H9 (cell line): ENCODE results near the gene TMCO4. TPM values are rescaled to one million over a fixed set of nuclear protein-coding genes. Genes with fewer than 3 reads are reported as not detected.

ENCODE experiments used
- DNase-seq: peaks from one replicate; pipeline ENCODE4 v3.0.0-alpha.2; 2017
- H2AFZ ChIP-seq: one replicate; pipeline ENCODE4 v1.6.1; 2013; ENCODE audit warnings: mild to moderate bottlenecking, low read length, control low read depth, moderate library complexity
- H2AK5ac ChIP-seq: 2 replicates; pipeline ENCODE4 v1.6.1; 2013; ENCODE audit warnings: low read length, control low read depth, mixed read lengths; ENCODE audit not compliant: insufficient read length
- H2BK120ac ChIP-seq: one replicate; pipeline ENCODE4 v1.6.1; 2013; ENCODE audit warnings: low read depth, mild to moderate bottlenecking, low read length, control low read depth, inconsistent platforms; ENCODE audit not compliant: poor library complexity, severe bottlenecking
- H2BK12ac ChIP-seq: 2 replicates; pipeline ENCODE4 v1.6.1; 2013; ENCODE audit warnings: low read length, control low read depth, mixed read lengths, low read depth; ENCODE audit not compliant: insufficient read length
- H2BK15ac ChIP-seq: 2 replicates; pipeline ENCODE4 v1.6.1; 2013; ENCODE audit warnings: low read depth, low read length, control low read depth
- H2BK20ac ChIP-seq: one replicate; pipeline ENCODE4 v1.6.1; 2013; ENCODE audit warnings: low read depth, mild to moderate bottlenecking, low read length, control low read depth, inconsistent platforms; ENCODE audit not compliant: poor library complexity, severe bottlenecking
- H2BK5ac ChIP-seq: 2 replicates; pipeline ENCODE4 v1.6.1; 2013; ENCODE audit warnings: low read length, control low read depth, mixed read lengths; ENCODE audit not compliant: insufficient read length
- H3K14ac ChIP-seq: 2 replicates; pipeline ENCODE4 v1.6.1; 2013; ENCODE audit warnings: low read length, control low read depth; ENCODE audit not compliant: insufficient read depth
- H3K18ac ChIP-seq: 2 replicates; pipeline ENCODE4 v1.6.1; 2013; ENCODE audit warnings: low read depth, mild to moderate bottlenecking, mixed read lengths, low read length, control low read depth; ENCODE audit not compliant: insufficient read length
- H3K23ac ChIP-seq: 2 replicates; pipeline ENCODE4 v1.6.1; 2013; ENCODE audit warnings: low read length, control low read depth, mixed read lengths, low read depth; ENCODE audit not compliant: insufficient read length
- H3K23me2 ChIP-seq: 2 replicates; pipeline ENCODE4 v1.6.1; 2013; ENCODE audit warnings: low read depth, mild to moderate bottlenecking, mixed read lengths, low read length, control low read depth; ENCODE audit not compliant: insufficient read length, poor library complexity, severe bottlenecking
- H3K27ac ChIP-seq: 2 replicates; pipeline ENCODE4 v1.5.1; 2013; ENCODE audit warnings: low read length, control low read depth, mixed read lengths, low read depth; ENCODE audit not compliant: insufficient read length
- H3K27me3 ChIP-seq: 2 replicates; pipeline ENCODE4 v1.6.1; 2013; ENCODE audit warnings: low read length, control low read depth, inconsistent platforms; ENCODE audit not compliant: insufficient read depth
- H3K4ac ChIP-seq: 2 replicates; pipeline ENCODE4 v1.6.1; 2013; ENCODE audit warnings: low read depth, mild to moderate bottlenecking, control low read depth, inconsistent platforms, low read length, moderate library complexity
- H3K4me1 ChIP-seq: 2 replicates; pipeline ENCODE4 v1.6.1; 2013; ENCODE audit warnings: low read length, control low read depth, inconsistent platforms; ENCODE audit not compliant: insufficient read depth
- H3K4me2 ChIP-seq: 2 replicates; pipeline ENCODE4 v1.6.1; 2013; ENCODE audit warnings: low read length, control low read depth, mixed read lengths; ENCODE audit not compliant: insufficient read length, insufficient read depth
- H3K56ac ChIP-seq: 2 replicates; pipeline ENCODE4 v1.6.1; 2013; ENCODE audit warnings: low read depth, mild to moderate bottlenecking, mixed read lengths, low read length, control low read depth; ENCODE audit not compliant: insufficient read length
- H3K79me1 ChIP-seq: 2 replicates; pipeline ENCODE4 v1.6.1; 2013; ENCODE audit warnings: low read depth, mild to moderate bottlenecking, moderate library complexity, low read length, control low read depth, inconsistent platforms; ENCODE audit not compliant: insufficient read depth, poor library complexity, severe bottlenecking
- H3K79me2 ChIP-seq: 2 replicates; pipeline ENCODE4 v1.6.1; 2013; ENCODE audit warnings: low read length, control low read depth, inconsistent platforms; ENCODE audit not compliant: insufficient read depth
- H3K9ac ChIP-seq: 2 replicates; pipeline ENCODE4 v1.6.1; 2013; ENCODE audit warnings: low read length, control low read depth, mixed read lengths; ENCODE audit not compliant: insufficient read length; ENCODE audit errors: extremely low read depth
- H3K9me3 ChIP-seq: one replicate; pipeline ENCODE4 v1.6.1; 2013; ENCODE audit warnings: low read depth, low read length, inconsistent platforms; ENCODE audit not compliant: control insufficient read depth
- H3T11ph ChIP-seq: one replicate; pipeline ENCODE4 v1.6.1; 2013; ENCODE audit warnings: mild to moderate bottlenecking, low read length, control low read depth, inconsistent platforms
- H4K20me1 ChIP-seq: one replicate; pipeline ENCODE4 v1.6.1; 2013; ENCODE audit not compliant: control insufficient read depth, insufficient read length, insufficient read depth
- H4K5ac ChIP-seq: 2 replicates; pipeline ENCODE4 v1.6.1; 2013; ENCODE audit warnings: low read depth, mild to moderate bottlenecking, mixed read lengths, low read length, control low read depth; ENCODE audit not compliant: insufficient read length
- H4K8ac ChIP-seq: replicated peaks from 2 replicates; pipeline ENCODE4 v1.6.1; 2013; ENCODE audit warnings: low read length, control low read depth, mixed read lengths, low read depth; ENCODE audit not compliant: insufficient read length
- H4K91ac ChIP-seq: 2 replicates; pipeline ENCODE4 v1.6.1; 2013; ENCODE audit warnings: low read depth, mild to moderate bottlenecking, moderate library complexity, mixed read lengths, low read length, control low read depth; ENCODE audit not compliant: insufficient read length
- H3K27ac Mint-ChIP-seq, 3 experiments: 2 replicates in 2 of 3; 3 replicates in 1 of 3; pipeline ENCODE4 v1.8.0; 2020 to 2021; ENCODE audit warnings: mixed read lengths in 3 of 3, mild to moderate bottlenecking in 1 of 3, moderate library complexity in 1 of 3
- H3K27me3 Mint-ChIP-seq: 2 replicates; pipeline ENCODE4 v1.8.0; 2021; ENCODE audit warnings: low read depth, mild to moderate bottlenecking, moderate library complexity, mixed read lengths
- H3K36me3 Mint-ChIP-seq, 3 experiments: 2 replicates in 2 of 3; 3 replicates in 1 of 3; pipeline ENCODE4 v1.8.0; 2020 to 2021; ENCODE audit warnings: low read depth in 3 of 3, mixed read lengths in 3 of 3; ENCODE audit not compliant: insufficient read depth in 1 of 3
- H3K4me1 Mint-ChIP-seq, 2 experiments: 2 replicates each; pipeline ENCODE4 v1.8.0; 2020; ENCODE audit warnings: mixed read lengths in 2 of 2
- H3K4me3 Mint-ChIP-seq, 2 experiments: 2 replicates in 1 of 2; 3 replicates in 1 of 2; pipeline ENCODE4 v1.8.0; 2020 to 2021; ENCODE audit warnings: mild to moderate bottlenecking in 2 of 2, mixed read lengths in 2 of 2, moderate library complexity in 1 of 2
- H3K9me3 Mint-ChIP-seq, 2 experiments: 2 replicates in 1 of 2; 3 replicates in 1 of 2; pipeline ENCODE4 v1.8.0; 2020; ENCODE audit warnings: mild to moderate bottlenecking in 2 of 2, mixed read lengths in 2 of 2, moderate library complexity in 1 of 2
- CTCF ChIP-seq: fragments of 200-600 bp; sonication (generic); conservative IDR thresholded peaks from 3 replicates; pipeline ENCODE4 v1.8.0; 2021; ENCODE audit warnings: antibody characterized with exemption, mild to moderate bottlenecking
- WGBS: extraction: QIAGEN DNeasy Blood & Tissue Kit; methylation state at CpG from one replicate; pipeline ENCODE4 v1.1.7; 2013; ENCODE audit warnings: missing lambda C conversion rate, low lambda C conversion rate, mixed read lengths; ENCODE audit not compliant: insufficient read length; ENCODE audit errors: extremely low coverage; 5-methylcytosine and 5-hydroxymethylcytosine counted together
- total RNA-seq: library from RNA; stranded (reverse); gene quantifications from 2 replicates; pipeline ENCODE4 v1.2.1, GENCODE V29; 2021

Gene TMCO4
- total RNA-seq, 1 experiment from 2014 or later, result 4.0 TPM

DNA sequence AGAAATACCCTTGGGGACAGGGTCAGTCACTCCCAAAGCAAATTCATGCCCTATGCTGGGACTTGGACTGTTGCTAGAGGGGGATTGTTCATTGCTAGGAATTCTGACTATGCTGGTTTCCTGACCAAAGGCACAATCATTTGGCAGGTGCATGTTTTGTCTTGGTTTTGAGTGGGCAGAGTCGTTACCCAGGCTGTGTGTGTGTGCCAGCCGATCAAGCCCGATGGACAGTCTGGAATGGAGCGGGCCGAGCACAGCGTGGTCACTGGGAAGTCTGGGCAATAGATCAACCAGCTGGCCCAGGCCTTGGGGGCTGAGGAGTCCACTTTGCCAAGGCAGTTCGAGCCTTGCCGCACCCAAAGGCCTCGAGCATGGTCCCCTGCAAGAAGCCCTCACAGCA lies 74.1 kb downstream of the TMCO4 start:
- no peak overlapping the region for H3K4me3 Mint-ChIP-seq
- peaks cover 3% of the 10 kb centered on the region; the same call in 1 of the 2 replicates for H3K27me3 Mint-ChIP-seq
- H2AFZ ChIP-seq, result no peak overlapping the region
- no peak for DNase-seq
- no peak overlapping the region for H2BK20ac ChIP-seq
- peaks cover 0 to 9% of the 10 kb centered on the region in 2 experiments; a peak in 3 of 5 replicates for H3K9me3 Mint-ChIP-seq
- no CpG with 5 or more reads among the region's 9 CpGs for WGBS
- no peak overlapping the region for H4K8ac ChIP-seq
- peaks cover 6% of the 10 kb centered on the region for H3K4me1 ChIP-seq
- H3K79me2 ChIP-seq, result no peaks in the 10 kb centered on the region
- no peak overlapping the region for H4K91ac ChIP-seq
- no peaks in the 10 kb centered on the region for H4K20me1 ChIP-seq
- H3K18ac ChIP-seq, result no peak overlapping the region
- no peaks in the 10 kb centered on the region; the same call in 1 of the 2 replicates for H3K27me3 ChIP-seq
- H2BK15ac ChIP-seq, result no peak overlapping the region
- H4K5ac ChIP-seq, result no peak overlapping the region
- H2BK5ac ChIP-seq, result no peak overlapping the region
- H3K36me3 Mint-ChIP-seq, result peaks cover 0 to 7% (median 4%) of the 10 kb centered on the region in 3 experiments; a peak in 2 of 7 replicates
- H3T11ph ChIP-seq, result no peak overlapping the region
- peaks cover 16 to 29% of the 10 kb centered on the region in 2 experiments for H3K4me1 Mint-ChIP-seq
- H3K4ac ChIP-seq, result no peak overlapping the region
- no peak overlapping the region for H2BK12ac ChIP-seq
- H3K27ac ChIP-seq, result no peak overlapping the region
- no peak overlapping the region for H3K56ac ChIP-seq
- H3K4me2 ChIP-seq, result no peak overlapping the region
- no peaks in the 10 kb centered on the region for H3K9me3 ChIP-seq
- H2AK5ac ChIP-seq, result no peak overlapping the region
- H3K23ac ChIP-seq, result no peak overlapping the region
- no peaks in the 10 kb centered on the region for H3K23me2 ChIP-seq
- H2BK120ac ChIP-seq, result no peak overlapping the region
- H3K27ac Mint-ChIP-seq, result no peak overlapping the region
- TF ChIP-seq CTCF, result no peak
- no peak overlapping the region; the same call in 1 of the 2 replicates for H3K14ac ChIP-seq
- H3K9ac ChIP-seq, result no peak overlapping the region
- H3K79me1 ChIP-seq, result no peaks in the 10 kb centered on the region
